Lower lobe of right lung (tissue), 2 donors: ENCODE data around the gene BMPR1B. TPM values are rescaled to one million over a fixed set of nuclear protein-coding genes. Genes with fewer than 3 reads are reported as not detected.

ENCODE experiments used
- ATAC-seq, 2 donors: fragments of 200-7000 bp; cut with Tn5 transposase; one replicate each; pipeline ENCODE4 v1.9.1; 2020 to 2022; ENCODE audit warnings: mild to moderate bottlenecking in 2 of 2, moderate library complexity in 2 of 2
- DNase-seq: peaks from one replicate; pipeline ENCODE4 v3.0.0-alpha.2; 2020
- H3K27ac ChIP-seq: fragments of 200-600 bp; one replicate; pipeline ENCODE4 v1.8.0; 2022
- H3K27me3 ChIP-seq: fragments of 200-600 bp; one replicate; pipeline ENCODE4 v1.8.0; 2022; ENCODE audit warnings: low read depth
- H3K36me3 ChIP-seq: fragments of 200-600 bp; one replicate; pipeline ENCODE4 v1.8.0; 2022; ENCODE audit warnings: mild to moderate bottlenecking
- H3K4me1 ChIP-seq: fragments of 200-600 bp; one replicate; pipeline ENCODE4 v1.8.0; 2022
- H3K4me3 ChIP-seq: fragments of 200-600 bp; one replicate; pipeline ENCODE4 v1.8.0; 2022; ENCODE audit warnings: mild to moderate bottlenecking
- H3K9me3 ChIP-seq: fragments of 200-600 bp; one replicate; pipeline ENCODE4 v1.8.0; 2022
- intact Hi-C: fragments of 100-400 bp; cut with DNase I; formaldehyde crosslinking; loops from one replicate; pipeline ENCODE4 v1.11.0; 2022
- total RNA-seq: library from RNA; stranded (reverse); fragmentation: NEBNext Ultra II Directional; extraction: Animal tissue kit (Norgen Biotek cat#: 25700); gene quantifications from one replicate; pipeline ENCODE4 v1.2.1, GENCODE V29; 2021
- TF ChIP-seq, protein P1 (sequence below): fragments of 200-600 bp; IDR thresholded peaks from one replicate; pipeline ENCODE4 v1.8.0; 2022; ENCODE audit warnings: antibody characterized with exemption, mild to moderate bottlenecking
- donor health status: DM: no; HTN: yes; CAD: no; lungs with severe emphysema.

BMPR1B gene
- total RNA-seq, 1 donor from 2014 or later = 6.0 TPM

DNA sequence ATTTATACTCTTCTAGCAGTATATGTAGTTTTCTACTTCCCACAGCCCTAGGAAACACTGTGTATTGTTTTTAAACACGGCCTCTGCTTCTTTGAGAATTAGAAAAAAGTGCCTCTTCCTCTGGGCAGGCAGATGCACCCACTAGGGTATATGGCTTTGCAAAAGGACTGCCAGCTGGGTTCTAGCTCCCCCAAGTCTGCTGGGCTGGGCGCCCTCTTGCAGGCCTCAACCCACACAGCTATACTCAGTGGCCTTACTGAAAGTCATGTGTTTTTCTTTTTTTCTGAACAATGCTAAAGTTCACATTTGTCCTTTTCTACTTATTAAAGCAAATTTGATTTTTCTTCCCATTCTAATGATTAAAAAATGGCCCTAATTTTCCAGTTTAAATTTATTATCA is 35.5 kb upstream of the BMPR1B start:
- H3K36me3 ChIP-seq = no peaks in the 10 kb centered on the region
- H3K4me1 ChIP-seq = no peaks in the 10 kb centered on the region
- no peak for ATAC-seq
- intact Hi-C loops = no loop called here
- no peaks in the 10 kb centered on the region for H3K27me3 ChIP-seq
- TF ChIP-seq, protein P1, sequence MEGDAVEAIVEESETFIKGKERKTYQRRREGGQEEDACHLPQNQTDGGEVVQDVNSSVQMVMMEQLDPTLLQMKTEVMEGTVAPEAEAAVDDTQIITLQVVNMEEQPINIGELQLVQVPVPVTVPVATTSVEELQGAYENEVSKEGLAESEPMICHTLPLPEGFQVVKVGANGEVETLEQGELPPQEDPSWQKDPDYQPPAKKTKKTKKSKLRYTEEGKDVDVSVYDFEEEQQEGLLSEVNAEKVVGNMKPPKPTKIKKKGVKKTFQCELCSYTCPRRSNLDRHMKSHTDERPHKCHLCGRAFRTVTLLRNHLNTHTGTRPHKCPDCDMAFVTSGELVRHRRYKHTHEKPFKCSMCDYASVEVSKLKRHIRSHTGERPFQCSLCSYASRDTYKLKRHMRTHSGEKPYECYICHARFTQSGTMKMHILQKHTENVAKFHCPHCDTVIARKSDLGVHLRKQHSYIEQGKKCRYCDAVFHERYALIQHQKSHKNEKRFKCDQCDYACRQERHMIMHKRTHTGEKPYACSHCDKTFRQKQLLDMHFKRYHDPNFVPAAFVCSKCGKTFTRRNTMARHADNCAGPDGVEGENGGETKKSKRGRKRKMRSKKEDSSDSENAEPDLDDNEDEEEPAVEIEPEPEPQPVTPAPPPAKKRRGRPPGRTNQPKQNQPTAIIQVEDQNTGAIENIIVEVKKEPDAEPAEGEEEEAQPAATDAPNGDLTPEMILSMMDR = no peak
- DNase-seq = no peak
- no peaks in the 10 kb centered on the region for H3K9me3 ChIP-seq
- H3K4me3 ChIP-seq = no peak overlapping the region
- no peak overlapping the region for H3K27ac ChIP-seq

DNA sequence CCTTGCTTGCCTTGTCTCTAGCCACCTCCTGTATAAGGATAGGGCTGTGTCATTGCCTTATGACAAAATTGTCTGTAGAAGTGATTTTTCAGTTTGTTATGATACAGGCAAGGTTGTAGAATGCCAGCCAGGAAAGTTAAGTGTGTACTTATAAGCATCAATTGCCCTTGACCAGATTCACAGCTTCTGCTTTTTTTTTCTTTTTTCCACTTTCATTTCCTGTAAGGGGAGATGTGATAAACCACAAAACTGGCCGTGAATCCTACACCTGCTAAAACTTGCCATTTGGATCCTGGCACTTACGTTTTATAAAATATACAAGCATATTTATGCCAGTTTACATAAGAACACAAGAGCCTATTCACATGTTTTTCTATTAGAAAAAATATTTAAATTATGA is 35.0 kb upstream of the BMPR1B start:
- H3K27me3 ChIP-seq = no peaks in the 10 kb centered on the region
- DNase-seq (no peak), ATAC-seq (no peak)
- no peak overlapping the region for H3K27ac ChIP-seq
- no peaks in the 10 kb centered on the region for H3K4me1 ChIP-seq
- intact Hi-C loops = no loop called here
- H3K9me3 ChIP-seq = no peaks in the 10 kb centered on the region
- TF ChIP-seq, protein P1 = no peak
- H3K36me3 ChIP-seq = no peaks in the 10 kb centered on the region
- no peak overlapping the region for H3K4me3 ChIP-seq

- H3K4me3 ChIP-seq = no peak overlapping the region
- ATAC-seq = no peak
- H3K4me1 ChIP-seq = no peaks in the 10 kb centered on the region
- no peaks in the 10 kb centered on the region for H3K9me3 ChIP-seq
- H3K36me3 ChIP-seq = no peaks in the 10 kb centered on the region
- TF ChIP-seq, protein P1 = no peak
- intact Hi-C loops = no loop called here
- no peak overlapping the region for H3K27ac ChIP-seq
- DNase-seq = no peak
- no peaks in the 10 kb centered on the region for H3K27me3 ChIP-seq
Observed at GRCh38 chr4:94724016-94724790, 33.6 kb upstream of the BMPR1B start.

- intact Hi-C loops = no loop called here
- H3K27me3 ChIP-seq = no peaks in the 10 kb centered on the region
- ATAC-seq (no peak), DNase-seq (no peak)
- H3K4me1 ChIP-seq = no peaks in the 10 kb centered on the region
- TF ChIP-seq, protein P1 = no peak
- H3K27ac ChIP-seq = no peak overlapping the region
- no peaks in the 10 kb centered on the region for H3K9me3 ChIP-seq
- no peaks in the 10 kb centered on the region for H3K36me3 ChIP-seq
- no peak overlapping the region for H3K4me3 ChIP-seq
Observed at GRCh38 chr4:94726524-94727123, 31.1 kb upstream of the BMPR1B start.

DNA sequence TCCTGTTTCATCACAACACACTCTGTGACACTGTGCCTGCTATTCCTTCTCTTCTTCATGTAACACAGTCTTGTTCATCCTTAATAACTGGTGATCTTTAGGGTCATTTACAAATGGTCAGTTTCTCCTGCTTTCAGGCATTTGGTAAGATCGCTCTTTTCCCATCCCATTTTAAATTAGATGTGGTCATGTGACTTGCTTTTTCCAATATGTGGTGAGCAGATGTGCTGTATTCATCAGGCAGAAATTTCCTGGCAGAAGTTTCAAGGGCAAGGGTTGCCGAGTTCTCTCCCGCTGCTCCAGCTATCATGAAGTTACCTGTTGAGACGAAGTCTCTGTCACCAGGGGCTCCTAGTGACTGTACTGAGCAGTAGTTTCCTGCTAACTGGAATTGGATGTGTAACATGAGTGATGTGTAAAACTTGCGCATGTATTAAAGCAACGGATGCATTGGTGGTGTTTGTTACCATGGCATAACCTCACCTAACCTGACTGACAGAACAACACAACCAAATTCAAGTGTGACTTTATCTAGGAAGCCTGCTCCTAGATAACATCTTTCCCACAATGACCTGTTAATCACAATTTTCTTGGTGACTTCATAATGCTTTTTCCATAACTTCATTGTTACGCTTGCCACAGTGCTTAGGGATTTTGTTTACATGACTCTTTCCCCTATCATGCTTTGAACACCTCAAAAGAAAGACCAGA is 29.5 kb upstream of the BMPR1B start:
- DNase-seq (no peak), ATAC-seq (no peak)
- Histone ChIP-seq H3K9me3 (no peaks in the 10 kb centered on the region), H3K4me1 (no peaks in the 10 kb centered on the region), H3K36me3 (no peaks in the 10 kb centered on the region), H3K27ac (no peak overlapping the region), H3K27me3 (no peaks in the 10 kb centered on the region), H3K4me3 (no peak overlapping the region)
- intact Hi-C loops = no loop called here
- TF ChIP-seq, protein P1 = no peak
